H1 (cell line): ENCODE data around the gene CSF3R. TPM values are rescaled to one million over a fixed set of nuclear protein-coding genes. Genes with fewer than 3 reads are reported as not detected.

ENCODE experiments used
- polyA plus RNA-seq, 7 experiments: library from polyadenylated mRNA; depleted of rRNA in 3 of 7; stranded (reverse) in 5 of 7; unstranded in 2 of 7; fragments of >200 nt in 5 of 7; fragments of 200-250 nt in 2 of 7; gene quantifications; 1 replicate in 5 of 7; 2 replicates in 1 of 7; 4 replicates in 1 of 7; pipeline versions ENCODE4 v1.2.1 to v1.2.3, GENCODE V29; 2011 to 2013; ENCODE audit warnings: missing spikeins in 2 of 7, mixed read lengths in 2 of 7
- small RNA-seq: library from polyadenylated mRNA; stranded (forward); fragments of <200 nt; extraction: miRNeasy Mini kit (QIAGEN cat#:217004); gene quantifications from one replicate; pipeline ENCODE3, GENCODE V24; 2013; ENCODE audit not compliant: insufficient read depth
- total RNA-seq: library from RNA; stranded (reverse); fragmentation: NEBNext Ultra II Directional; extraction: Animal tissue kit (Norgen Biotek cat#: 25700); gene quantifications from 2 replicates; pipeline ENCODE4 v1.2.1, GENCODE V29; 2021

CSF3R gene
- total and polyA plus RNA-seq, 2 of the 8 experiments (the other 6 are each of a cell fraction or from before 2014, with no cell fraction given), result not detected

Small RNA genes lying within 50 kb of the gene (small RNA-seq; reads per million reads assigned to genes)
- not detected for gene SNORA63C

Other genes with a start within 250 kb of the CSF3R start
- 8.6 and 9.8 TPM in 2 replicates for gene SH3D21, start 176.5 kb downstream of the CSF3R start, total RNA-seq
- 3.4 and 5.1 TPM in 2 replicates for gene SH3D21, start 176.5 kb downstream of the CSF3R start, polyA plus RNA-seq (2011; rRNA removed)
- 10.0 and 10.3 TPM in 2 replicates for gene EVA1B, start 159.3 kb downstream of the CSF3R start, total RNA-seq
- gene EVA1B, start 159.3 kb downstream of the CSF3R start, polyA plus RNA-seq (2011; rRNA removed), result 19.9 and 23.8 TPM in 2 replicates
- gene STK40, start 97.0 kb downstream of the CSF3R start, total RNA-seq, result 25.3 and 28.6 TPM in 2 replicates
- gene STK40, start 97.0 kb downstream of the CSF3R start, polyA plus RNA-seq (2011; rRNA removed), result 13.6 and 18.4 TPM in 2 replicates
- 59.1 and 59.5 TPM in 2 replicates for gene LSM10, start 85.0 kb downstream of the CSF3R start, total RNA-seq
- gene LSM10, start 85.0 kb downstream of the CSF3R start, polyA plus RNA-seq (2011; rRNA removed), result 127 and 140 TPM in 2 replicates
- 1.4 and 1.8 TPM in 2 replicates for gene OSCP1, start 32.5 kb downstream of the CSF3R start, total RNA-seq
- 3.2 and 3.3 TPM in 2 replicates for gene OSCP1, start 32.5 kb downstream of the CSF3R start, polyA plus RNA-seq (2011; rRNA removed)
- 129 and 130 TPM in 2 replicates for gene MRPS15, start 18.5 kb downstream of the CSF3R start, total RNA-seq
- gene MRPS15, start 18.5 kb downstream of the CSF3R start, polyA plus RNA-seq (2011; rRNA removed), result 53.0 and 53.6 TPM in 2 replicates